HK-2 (cell line): ENCODE results near the gene C20orf204.

Experiments
- DNase-seq: peaks from one replicate; pipeline ENCODE4 v3.0.0-alpha.2; 2018; ENCODE audit not compliant: unreplicated experiment

The C20orf204 gene

DNA sequence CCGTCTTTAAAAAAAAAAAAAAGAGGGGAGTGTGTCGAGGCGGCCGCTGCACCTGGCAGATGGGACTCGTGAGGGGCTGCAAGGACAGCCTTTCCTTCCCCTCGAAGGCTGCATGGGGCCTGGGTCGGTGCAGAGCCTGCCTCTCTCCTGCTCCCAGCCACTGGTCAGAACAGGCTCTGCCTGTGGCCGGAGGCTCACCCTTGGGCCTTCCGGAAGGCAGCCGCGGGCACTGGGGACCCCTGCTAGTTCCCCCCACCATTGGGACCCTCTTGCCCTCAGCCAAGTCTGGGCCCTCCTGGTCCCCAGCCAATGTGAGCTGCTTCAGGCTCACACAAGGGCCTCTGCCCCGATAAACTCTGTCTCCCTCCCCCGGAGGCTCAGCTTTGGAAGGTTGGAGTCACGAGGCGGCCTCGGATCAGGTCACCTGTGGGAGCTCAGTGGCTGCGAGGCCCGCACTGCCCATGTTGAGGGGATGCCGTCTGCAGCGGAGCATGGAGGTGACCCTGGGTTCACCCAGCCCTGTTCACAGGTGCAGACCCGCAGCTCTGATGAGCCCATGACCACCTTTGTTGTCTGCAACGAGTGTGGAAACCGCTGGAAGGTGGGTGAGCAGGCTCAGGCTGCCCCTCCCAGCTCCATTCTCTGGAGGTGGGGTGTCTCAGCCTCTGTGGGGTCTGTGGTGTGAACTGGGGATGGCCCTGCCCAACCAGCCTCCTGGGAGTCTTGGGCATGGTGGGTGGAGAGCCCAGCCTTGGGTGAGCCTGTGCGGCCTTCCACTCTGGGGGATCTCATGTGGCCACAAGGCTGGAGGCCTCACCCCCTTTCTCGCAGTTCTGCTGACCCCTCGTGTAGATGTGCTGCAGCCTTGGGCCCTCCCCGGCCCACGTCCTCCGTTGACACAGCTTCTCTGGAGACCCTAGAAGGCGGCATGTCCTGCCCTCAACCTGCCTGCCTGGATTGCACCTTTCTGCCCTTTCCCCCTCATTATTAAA is 35.7 kb downstream of the C20orf204 start:
- no peak for DNase-seq

DNA sequence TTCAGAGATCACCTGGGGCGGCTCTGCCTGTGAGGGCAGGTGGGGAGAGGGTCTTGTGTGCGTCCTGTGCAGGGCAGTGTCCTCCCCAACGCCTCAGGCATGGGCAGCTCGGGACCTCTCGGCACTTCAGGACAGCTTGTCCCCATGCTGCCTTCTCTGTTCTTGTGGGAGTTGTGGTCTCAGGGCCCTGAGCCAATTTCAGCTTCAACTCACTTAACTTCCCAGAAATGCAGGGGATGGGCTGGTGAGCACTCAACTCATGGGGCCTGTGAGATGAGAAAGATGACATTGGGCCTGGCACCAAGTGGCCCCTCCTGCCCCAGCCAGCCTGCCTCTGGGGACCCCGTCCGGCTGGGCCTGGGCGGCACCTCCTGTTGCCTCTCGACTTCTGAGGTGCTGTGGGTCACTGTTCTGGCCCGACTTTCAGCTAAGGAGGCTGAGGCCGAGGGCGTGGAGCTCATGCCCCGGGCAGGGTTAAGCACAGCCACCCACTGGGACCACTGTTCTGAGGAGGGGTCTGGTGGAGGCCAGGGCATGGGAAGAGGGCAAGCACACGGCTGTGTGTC is 36.6 kb downstream of the C20orf204 start:
- no peak for DNase-seq

DNA sequence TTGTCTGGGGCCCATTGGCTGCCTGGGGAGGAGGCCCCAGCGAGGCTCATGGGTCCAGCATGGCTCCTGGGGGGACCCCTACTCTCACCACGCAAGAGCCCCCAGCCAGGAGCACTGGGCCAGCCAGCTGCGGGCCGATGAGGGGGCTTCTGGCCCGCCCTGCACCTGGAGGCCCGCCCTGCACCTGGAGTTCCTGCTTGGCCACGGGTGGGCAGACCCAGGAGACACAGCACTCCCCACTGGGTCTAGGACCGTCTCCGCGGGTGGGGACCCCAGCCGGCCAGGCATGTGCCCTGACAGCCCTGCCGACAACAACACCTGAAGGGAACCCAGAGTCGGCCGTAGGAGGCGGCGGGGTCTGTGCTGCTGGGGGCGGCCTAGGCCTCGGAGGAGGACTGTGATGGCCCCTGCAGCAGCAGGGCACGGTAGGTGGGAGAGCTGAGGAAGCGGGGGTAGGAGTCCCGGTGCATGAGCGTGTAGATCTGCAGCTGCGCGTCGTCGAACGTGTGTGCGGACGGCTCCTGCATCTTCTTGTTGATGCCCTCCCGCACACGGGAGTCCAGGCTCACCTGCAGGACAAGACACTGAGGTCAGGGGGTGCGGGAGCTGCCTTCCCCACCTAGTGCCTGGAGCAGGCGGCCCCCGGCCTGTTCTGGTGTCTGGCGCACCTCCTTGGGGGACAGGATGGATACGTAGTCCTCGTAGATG is 37.6 kb downstream of the C20orf204 start:
- no peak for DNase-seq

GRCh38 chr20:64074184-64074789 is 38.3 kb downstream of the C20orf204 start:
- no peak for DNase-seq

- DNase-seq = no peak
These were observed 39.0 kb downstream of the C20orf204 start for GRCh38 chr20:64074963-64075362.

DNA sequence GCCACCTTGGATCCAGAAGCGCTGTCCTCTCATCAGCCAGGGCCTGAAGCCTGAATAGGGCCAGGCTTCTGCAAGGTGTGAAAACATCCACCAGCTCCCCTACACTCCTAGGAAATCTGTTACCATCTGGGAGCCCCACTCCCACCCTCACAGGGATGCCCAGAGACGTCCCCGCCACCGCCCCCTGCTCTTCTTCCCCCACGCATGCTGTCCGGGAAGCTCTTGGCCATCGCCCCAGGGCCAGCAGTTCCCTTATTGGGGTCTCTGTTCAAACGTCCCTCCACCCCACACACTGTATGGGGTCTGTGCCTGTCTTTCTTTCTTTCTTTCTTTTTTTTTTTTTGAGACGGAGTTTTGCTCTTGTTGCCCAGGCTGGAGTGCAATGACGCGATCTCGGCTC is 39.6 kb downstream of the C20orf204 start:
- DNase-seq = no peak

- no peak for DNase-seq
These were observed 40.3 kb downstream of the C20orf204 start for GRCh38 chr20:64076061-64076997.

DNA sequence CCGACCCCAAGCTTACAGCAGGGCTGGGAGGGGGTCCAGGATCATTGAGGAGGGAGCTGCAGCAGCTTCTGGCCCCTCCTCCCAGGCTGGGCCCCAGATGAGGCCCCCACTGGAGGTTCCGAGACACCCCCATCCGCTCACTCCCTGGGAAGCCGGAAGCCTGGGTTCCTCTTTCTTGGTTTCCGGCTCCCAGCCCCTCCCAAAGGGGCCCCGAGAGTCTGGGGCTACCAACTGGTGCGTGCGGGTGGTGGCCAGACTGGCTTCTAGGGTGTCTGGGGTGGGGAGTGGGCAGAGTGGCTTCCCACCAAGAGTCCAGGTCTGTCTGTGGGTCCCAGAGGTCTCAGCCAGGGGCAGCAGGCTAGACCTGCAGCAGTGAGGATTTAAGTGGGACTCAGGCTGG is 41.1 kb downstream of the C20orf204 start:
- DNase-seq = no peak

GRCh38 chr20:64077541-64077875 is 41.5 kb downstream of the C20orf204 start:
- DNase-seq = no peak

GRCh38 chr20:64077876-64078551 is 42.0 kb downstream of the C20orf204 start:
- no peak for DNase-seq

GRCh38 chr20:64078934-64079272 is 42.9 kb downstream of the C20orf204 start:
- DNase-seq = no peak

GRCh38 chr20:64079273-64080012 is 43.5 kb downstream of the C20orf204 start, which contains the start of gene RGS19:
Gene RGS19 (minus strand): TSS chr20:64079518. CDS start chr20:64076886, 2,632 bp downstream.
- DNase-seq = peak; percentile 77

- no peak for DNase-seq
These were observed 44.2 kb downstream of the C20orf204 start, which contains the start of gene OPRL1 for GRCh38 chr20:64080013-64080812. Gene OPRL1 (plus strand): TSS chr20:64080082. CDS start chr20:64092721, 12,639 bp downstream.

DNA sequence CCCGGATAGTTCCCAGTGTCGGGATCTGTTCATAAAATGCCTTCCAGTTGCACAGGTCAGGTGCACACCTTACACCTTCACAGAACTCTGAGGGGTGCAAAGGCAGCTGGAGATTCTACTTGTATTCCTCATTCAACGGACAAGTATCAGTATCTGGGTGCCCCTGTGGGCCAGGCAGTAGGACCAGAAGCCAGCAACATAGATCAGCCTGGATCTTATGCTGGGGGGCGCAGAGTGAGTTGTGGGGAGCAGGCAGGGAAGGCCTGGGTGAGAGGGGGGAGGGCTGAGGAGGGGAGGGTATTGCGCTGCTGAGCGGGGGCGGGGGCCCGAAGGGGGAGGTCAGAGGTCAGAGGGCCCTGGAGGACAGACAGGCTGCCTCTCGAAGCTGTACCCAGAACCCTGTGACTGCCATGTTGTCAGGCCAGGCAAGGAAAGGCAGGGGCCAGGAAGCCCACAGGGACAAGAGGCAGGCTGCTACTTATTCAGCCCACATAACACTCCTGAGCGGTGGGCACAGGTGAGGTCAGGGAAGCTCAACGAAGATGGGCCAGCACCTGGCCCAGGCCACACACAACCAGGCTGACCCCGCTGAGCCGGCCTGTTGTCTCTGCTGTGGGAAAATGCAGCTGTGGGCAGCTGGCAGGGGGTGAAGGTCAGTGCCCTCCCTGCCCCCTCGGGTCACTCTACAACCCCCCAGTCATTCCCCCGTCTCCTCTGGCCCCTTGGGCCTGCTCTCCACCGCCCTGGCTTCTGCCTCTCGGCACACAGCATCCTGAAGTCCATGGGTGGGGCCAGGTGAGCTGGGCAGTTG is 45.0 kb downstream of the C20orf204 start:
- DNase-seq = no peak

DNA sequence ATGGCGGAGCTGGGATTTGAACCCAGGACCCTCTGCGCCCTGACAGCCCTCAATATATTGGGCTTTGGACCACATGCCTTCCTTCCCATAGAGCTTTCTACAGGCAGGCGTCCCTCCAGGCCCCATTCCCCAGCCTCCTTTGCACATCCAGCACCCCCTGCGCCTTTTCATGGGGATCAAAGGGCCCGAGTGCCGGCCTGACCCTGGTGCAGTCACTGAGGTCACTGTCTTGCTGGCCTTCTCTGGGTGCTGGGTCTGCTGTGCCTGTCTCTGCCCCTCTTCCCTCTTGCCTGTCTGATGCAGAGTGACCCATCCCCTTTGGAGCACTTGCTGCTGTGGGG is 45.6 kb downstream of the C20orf204 start:
- DNase-seq = no peak

GRCh38 chr20:64082126-64082731 is 46.2 kb downstream of the C20orf204 start:
- no peak for DNase-seq

DNA sequence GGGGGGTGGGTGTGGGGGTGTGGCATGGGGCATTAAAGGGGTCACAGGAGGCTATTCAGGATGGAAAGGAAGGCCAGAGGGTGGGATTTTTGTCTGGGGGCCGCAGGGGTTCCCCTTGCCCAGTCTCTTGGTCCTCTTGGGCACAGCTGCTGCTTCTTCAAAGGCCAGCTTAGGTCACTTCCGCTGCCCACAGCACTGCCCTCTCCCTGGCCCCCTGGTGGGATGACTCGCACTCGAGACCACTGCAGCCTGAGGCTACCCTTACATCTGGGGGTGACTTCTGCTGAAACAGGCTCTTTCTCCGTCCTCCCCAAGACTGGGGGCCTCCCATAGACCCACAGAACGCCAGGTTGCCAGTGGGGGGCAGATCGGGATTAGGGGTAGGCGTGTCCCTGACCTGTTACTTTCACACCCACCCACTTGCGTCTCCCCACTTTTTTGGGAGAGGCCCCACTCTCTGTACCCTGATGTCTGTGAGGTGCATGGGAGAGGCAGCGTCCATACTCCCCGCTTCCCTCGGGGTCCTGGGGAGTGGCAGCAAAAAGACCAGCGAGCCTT is 46.9 kb downstream of the C20orf204 start:
- DNase-seq = no peak
